ENCODE measurements around the gene ECI1.

GRCh38 chr16:2200313-2200712 is 51.1 kb downstream of the ECI1 start:
- no peak for TF ChIP-seq CTCF (IDR thresholded peaks at IDR 0.05; ENCODE audit: low read depth, low read length, poor library complexity, severe bottlenecking)
- no peak for TF ChIP-seq EZH2phosphoT487 (IDR thresholded peaks at IDR 0.05; ENCODE audit: borderline replicate concordance, low read length)

All from DOHH2 (cell line).